Measurements from ENCODE around the gene AGAP3.

DNA sequence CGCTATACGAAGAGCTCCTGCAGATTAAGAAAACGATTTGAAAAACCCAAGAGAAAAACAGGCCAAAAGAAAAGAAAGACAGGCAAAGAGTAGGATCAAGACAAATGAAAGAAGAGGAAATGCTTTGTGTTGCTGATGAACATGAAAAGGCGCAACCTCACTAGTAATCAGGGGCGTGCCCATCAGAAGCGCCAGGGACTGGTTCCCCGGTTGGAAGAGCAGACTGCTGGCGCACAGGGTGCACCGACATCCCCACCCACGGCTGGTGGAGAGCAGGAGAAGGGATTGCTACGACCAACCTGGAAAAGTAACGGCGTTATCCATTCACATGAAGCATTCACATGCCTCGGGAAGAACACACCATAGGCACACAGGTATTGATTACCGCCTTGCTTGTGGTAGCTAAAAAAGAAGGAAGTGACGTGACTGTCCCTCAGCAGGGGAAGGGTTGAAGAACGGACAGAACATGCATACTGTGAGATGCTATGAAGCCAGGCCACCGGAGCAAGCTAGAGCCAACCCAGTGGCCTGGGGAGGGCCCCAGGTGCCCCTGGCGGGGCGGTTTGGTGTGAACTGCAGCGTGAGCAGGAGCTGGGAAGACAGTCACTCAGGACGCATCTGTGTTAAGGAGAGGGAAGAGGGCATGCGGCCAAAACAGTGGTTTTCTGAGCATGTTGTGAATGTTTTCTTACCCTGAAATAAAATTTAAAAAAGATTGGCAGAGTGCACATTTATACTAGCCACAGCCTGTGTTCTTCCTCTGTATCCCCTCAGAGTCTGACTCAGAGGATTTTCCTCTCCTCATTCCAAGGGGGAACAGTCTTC, 18.3 kb downstream of the AGAP3 start:
- TF ChIP-seq, protein P1, sequence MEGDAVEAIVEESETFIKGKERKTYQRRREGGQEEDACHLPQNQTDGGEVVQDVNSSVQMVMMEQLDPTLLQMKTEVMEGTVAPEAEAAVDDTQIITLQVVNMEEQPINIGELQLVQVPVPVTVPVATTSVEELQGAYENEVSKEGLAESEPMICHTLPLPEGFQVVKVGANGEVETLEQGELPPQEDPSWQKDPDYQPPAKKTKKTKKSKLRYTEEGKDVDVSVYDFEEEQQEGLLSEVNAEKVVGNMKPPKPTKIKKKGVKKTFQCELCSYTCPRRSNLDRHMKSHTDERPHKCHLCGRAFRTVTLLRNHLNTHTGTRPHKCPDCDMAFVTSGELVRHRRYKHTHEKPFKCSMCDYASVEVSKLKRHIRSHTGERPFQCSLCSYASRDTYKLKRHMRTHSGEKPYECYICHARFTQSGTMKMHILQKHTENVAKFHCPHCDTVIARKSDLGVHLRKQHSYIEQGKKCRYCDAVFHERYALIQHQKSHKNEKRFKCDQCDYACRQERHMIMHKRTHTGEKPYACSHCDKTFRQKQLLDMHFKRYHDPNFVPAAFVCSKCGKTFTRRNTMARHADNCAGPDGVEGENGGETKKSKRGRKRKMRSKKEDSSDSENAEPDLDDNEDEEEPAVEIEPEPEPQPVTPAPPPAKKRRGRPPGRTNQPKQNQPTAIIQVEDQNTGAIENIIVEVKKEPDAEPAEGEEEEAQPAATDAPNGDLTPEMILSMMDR (IDR thresholded peaks at IDR 0.05; ENCODE audit: insufficient read depth, low read depth, low read length): no peak
- TF ChIP-seq EZH2 (IDR thresholded peaks at IDR 0.05; ENCODE audit: insufficient read depth, low read length): no peak

All from astrocyte (in vitro differentiated cells and primary cell).